Measurements from ENCODE around the gene SYDE2.

- TF ChIP-seq CTCF (IDR thresholded peaks at IDR 0.05) (no peak), EZH2 (IDR thresholded peaks at IDR 0.05; ENCODE audit: borderline replicate concordance, insufficient read depth, low read depth, low read length, poor library complexity, severe bottlenecking) (no peak)
Observed at GRCh38 chr1:85122169-85122568, 78.6 kb downstream of the SYDE2 start.

Data from B cell (primary cell).